ENCODE results near the gene MYO1C. TPM values are rescaled to one million over a fixed set of nuclear protein-coding genes. Genes with fewer than 3 reads are reported as not detected.

The MYO1C gene
- total and polyA plus RNA-seq, 2 of the 8 experiments (the other 6 are each of a cell fraction or from before 2014, with no cell fraction given): 40.1 to 78.6 TPM

DNA sequence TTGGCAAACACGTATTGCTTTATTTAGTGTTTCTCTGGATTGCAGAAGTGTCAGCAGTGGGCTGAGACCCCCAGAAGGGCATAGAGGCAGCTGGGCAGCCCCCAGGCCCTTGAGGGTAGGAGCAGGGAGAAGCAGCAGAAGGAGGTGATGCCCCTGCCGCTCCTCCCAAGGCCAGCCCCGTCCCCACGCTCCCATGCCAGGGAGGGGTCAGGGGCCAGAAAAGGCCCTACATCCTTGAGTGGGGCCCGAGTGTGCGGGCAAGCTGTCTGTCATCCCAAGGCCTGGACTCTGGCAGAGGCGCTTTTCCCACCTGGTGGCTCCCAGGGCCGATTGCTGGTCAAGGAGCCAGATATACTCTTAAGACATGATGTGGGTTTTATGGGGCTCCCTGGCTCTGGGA lies 28.3 kb downstream of the MYO1C start (continued):
- TF ChIP-seq RAD21 (IDR thresholded peaks at IDR 0.05 in 1 of 2, conservative IDR thresholded peaks at IDR 0.05 in 1 of 2; ENCODE audit: low read depth in 2 of 2, low read length in 2 of 2) (no peak), FOSL1 (IDR thresholded peaks at IDR 0.05; ENCODE audit: insufficient read depth, low read depth, low read length) (no peak), NRF1 (IDR thresholded peaks at IDR 0.05; ENCODE audit: low read depth, low read length) (no peak)
- TF ChIP-seq, protein P1, sequence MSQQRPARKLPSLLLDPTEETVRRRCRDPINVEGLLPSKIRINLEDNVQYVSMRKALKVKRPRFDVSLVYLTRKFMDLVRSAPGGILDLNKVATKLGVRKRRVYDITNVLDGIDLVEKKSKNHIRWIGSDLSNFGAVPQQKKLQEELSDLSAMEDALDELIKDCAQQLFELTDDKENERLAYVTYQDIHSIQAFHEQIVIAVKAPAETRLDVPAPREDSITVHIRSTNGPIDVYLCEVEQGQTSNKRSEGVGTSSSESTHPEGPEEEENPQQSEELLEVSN (IDR thresholded peaks at IDR 0.05): no peak
